IMR-90 (cell line): ENCODE measurements around the gene PPP1R3E. TPM values are rescaled to one million over a fixed set of nuclear protein-coding genes. Genes with fewer than 3 reads are reported as not detected.

ENCODE experiments used
- ATAC-seq: fragments of 200-7000 bp; cut with Tn5 transposase; 2 replicates; pipeline ENCODE4 v1.9.1; 2020; ENCODE audit warnings: low read depth, mild to moderate bottlenecking, moderate library complexity
- BruUV-seq: library from RNA; stranded (reverse); fragments of 400-500 nt; replicated peaks from 2 replicates; lab custom pipeline; 2021; lab: Mats Ljungman, UMichigan
- CTCF ChIA-PET: fragments of 300-600 bp; formaldehyde crosslinking; extraction: SDS; loops from one replicate; lab custom pipeline; 2021; ENCODE audit warnings: antibody characterized with exemption; lab: Yijun Ruan, JAX
- POLR2A ChIA-PET: fragments of 300-600 bp; sonication (Branson Sonifier 250); formaldehyde crosslinking; loops from one replicate; lab custom pipeline; 2022; ENCODE audit warnings: antibody characterized with exemption; ENCODE audit not compliant: unreplicated experiment; lab: Charles Lee
- DNase-seq: peaks from one replicate; pipeline ENCODE4 v3.0.0; 2013
- H2AFZ ChIP-seq: replicated peaks from 2 replicates; pipeline ENCODE3; 2013; ENCODE audit warnings: low read length, mild to moderate bottlenecking; ENCODE audit not compliant: poor library complexity
- H2AK5ac ChIP-seq: 2 replicates; pipeline ENCODE4 v1.6.1; 2013; ENCODE audit warnings: low read depth, low read length, inconsistent platforms
- H2AK9ac ChIP-seq: replicated peaks from 2 replicates; pipeline ENCODE3; 2013; ENCODE audit warnings: mild to moderate bottlenecking, low read depth, low read length, moderate library complexity; ENCODE audit not compliant: poor library complexity
- H2BK120ac ChIP-seq: 2 replicates; pipeline ENCODE4 v1.6.1; 2013; ENCODE audit warnings: low read depth, low read length, inconsistent platforms
- H2BK15ac ChIP-seq: 3 replicates; pipeline ENCODE4 v1.6.1; 2013; ENCODE audit warnings: low read depth, low read length, inconsistent platforms
- H2BK20ac ChIP-seq: 2 replicates; pipeline ENCODE4 v1.6.1; 2013; ENCODE audit warnings: low read depth, mild to moderate bottlenecking, inconsistent platforms, low read length, moderate library complexity
- H2BK5ac ChIP-seq: 2 replicates; pipeline ENCODE4 v1.6.1; 2013; ENCODE audit warnings: mild to moderate bottlenecking, low read depth, low read length, inconsistent platforms; ENCODE audit not compliant: poor library complexity, severe bottlenecking
- H3K14ac ChIP-seq: replicated peaks from 2 replicates; pipeline ENCODE4 v1.6.1; 2013; ENCODE audit warnings: low read depth, low read length, inconsistent platforms
- H3K18ac ChIP-seq: 2 replicates; pipeline ENCODE4 v1.6.1; 2013; ENCODE audit warnings: low read depth, low read length, control low read depth
- H3K23ac ChIP-seq: 2 replicates; pipeline ENCODE4 v1.6.1; 2013; ENCODE audit warnings: low read depth, low read length, inconsistent platforms
- H3K27ac ChIP-seq: 2 replicates; pipeline ENCODE4 v1.5.1; 2013; ENCODE audit warnings: mild to moderate bottlenecking, control low read depth, low read length; ENCODE audit not compliant: insufficient read depth
- H3K27me3 ChIP-seq: 2 replicates; pipeline ENCODE4 v1.6.1; 2013; ENCODE audit warnings: low read length; ENCODE audit not compliant: control insufficient read depth, insufficient read depth
- H3K36me3 ChIP-seq: 2 replicates; pipeline ENCODE4 v1.6.1; 2013; ENCODE audit warnings: low read length, mixed read lengths; ENCODE audit not compliant: control insufficient read depth, insufficient read depth
- H3K4ac ChIP-seq: 2 replicates; pipeline ENCODE4 v1.6.1; 2013; ENCODE audit warnings: low read depth, low read length, inconsistent platforms
- H3K4me1 ChIP-seq: 2 replicates; pipeline ENCODE4 v1.6.1; 2013; ENCODE audit warnings: low read length, mixed read lengths; ENCODE audit not compliant: control insufficient read depth, insufficient read depth
- H3K4me2 ChIP-seq: 2 replicates; pipeline ENCODE4 v1.6.1; 2013; ENCODE audit warnings: low read depth, mild to moderate bottlenecking, control low read depth, low read length, moderate library complexity
- H3K4me3 ChIP-seq: 2 replicates; pipeline ENCODE4 v1.5.1; 2013; ENCODE audit warnings: low read depth, mild to moderate bottlenecking, control low read depth, low read length, moderate library complexity; ENCODE audit not compliant: insufficient read depth
- H3K56ac ChIP-seq: 2 replicates; pipeline ENCODE4 v1.6.1; 2013; ENCODE audit warnings: low read length, inconsistent platforms; ENCODE audit not compliant: insufficient read depth; ENCODE audit errors: extremely low read depth
- H3K79me1 ChIP-seq, 2 experiments: 2 replicates each; pipeline ENCODE4 v1.6.1; 2013; ENCODE audit warnings: low read length in 2 of 2, inconsistent platforms in 1 of 2, low read depth in 1 of 2
- H3K9ac ChIP-seq: 2 replicates; pipeline ENCODE4 v1.6.1; 2013; ENCODE audit warnings: low read depth, low read length, control low read depth
- H3K9me1 ChIP-seq: 2 replicates; pipeline ENCODE4 v1.6.1; 2013; ENCODE audit warnings: low read length, inconsistent platforms; ENCODE audit not compliant: insufficient read depth
- H3K9me3 ChIP-seq: 2 replicates; pipeline ENCODE4 v1.6.1; 2013; ENCODE audit warnings: low read length; ENCODE audit not compliant: control insufficient read depth, insufficient read depth
- H4K20me1 ChIP-seq: 2 replicates; pipeline ENCODE4 v1.6.1; 2013; ENCODE audit warnings: low read length, inconsistent platforms; ENCODE audit not compliant: insufficient read depth
- H4K5ac ChIP-seq: 2 replicates; pipeline ENCODE4 v1.6.1; 2013; ENCODE audit warnings: mild to moderate bottlenecking, low read depth, low read length, control low read depth
- H4K8ac ChIP-seq, 2 experiments: 2 replicates each; pipeline ENCODE4 v1.6.1; 2013; ENCODE audit warnings: low read depth in 2 of 2, low read length in 2 of 2, control low read depth in 1 of 2, inconsistent platforms in 1 of 2
- H4K91ac ChIP-seq: 2 replicates; pipeline ENCODE4 v1.6.1; 2013; ENCODE audit warnings: low read depth, low read length, inconsistent platforms; ENCODE audit not compliant: insufficient read depth
- CEBPB ChIP-seq: IDR thresholded peaks from 2 replicates; pipeline ENCODE4 v1.6.1; 2012; ENCODE audit warnings: low read depth, low read length, improper control_type of control experiment
- MXI1 ChIP-seq: IDR thresholded peaks from 2 replicates; pipeline ENCODE4 v1.6.1; 2012; ENCODE audit warnings: low read depth, mild to moderate bottlenecking, low read length, moderate library complexity, borderline replicate concordance
- WGBS, 2 experiments: methylation state at CpG; one replicate each; pipeline versions ENCODE4 v1.1.5 to v1.1.7; 2013; ENCODE audit warnings: missing lambda C conversion rate in 2 of 2; ENCODE audit not compliant: insufficient read length in 1 of 2; ENCODE audit errors: extremely low coverage in 2 of 2; 5-methylcytosine and 5-hydroxymethylcytosine counted together
- dilution Hi-C: fragments of 300-500 bp; cut with HindIII; formaldehyde crosslinking; loops from one replicate; pipeline ENCODE4 v1.14.3; 2018; ENCODE audit warnings: low sequenced_read_pairs; ENCODE audit not compliant: unreplicated experiment
- in situ Hi-C: fragments of 300-500 bp; cut with MboI; formaldehyde crosslinking; loops from 3 replicates; pipeline ENCODE4 v1.14.3; 2019; ENCODE audit warnings: low sequenced_read_pairs, inconsistent platforms, mixed read lengths
- intact Hi-C: fragments of 100-400 bp; cut with micrococcal nuclease; formaldehyde crosslinking; loops from 2 replicates; pipeline ENCODE4 v1.10.0; 2022
- polyA plus RNA-seq, 3 experiments: library from polyadenylated mRNA; depleted of rRNA; stranded (reverse); fragments of >200 nt; gene quantifications; 2 replicates each; pipeline ENCODE4 v1.2.3, GENCODE V29; 2012; ENCODE audit warnings: low replicate concordance in 1 of 3
- total RNA-seq: library from RNA; depleted of rRNA; stranded (reverse); fragments of >200 nt; gene quantifications from 2 replicates; pipeline ENCODE4 v1.2.3, GENCODE V29; 2012

PPP1R3E gene
- total and polyA plus RNA-seq, 2 of the 4 experiments (the other 2 are of a cell fraction): 1.3 to 3.5 TPM

DNA sequence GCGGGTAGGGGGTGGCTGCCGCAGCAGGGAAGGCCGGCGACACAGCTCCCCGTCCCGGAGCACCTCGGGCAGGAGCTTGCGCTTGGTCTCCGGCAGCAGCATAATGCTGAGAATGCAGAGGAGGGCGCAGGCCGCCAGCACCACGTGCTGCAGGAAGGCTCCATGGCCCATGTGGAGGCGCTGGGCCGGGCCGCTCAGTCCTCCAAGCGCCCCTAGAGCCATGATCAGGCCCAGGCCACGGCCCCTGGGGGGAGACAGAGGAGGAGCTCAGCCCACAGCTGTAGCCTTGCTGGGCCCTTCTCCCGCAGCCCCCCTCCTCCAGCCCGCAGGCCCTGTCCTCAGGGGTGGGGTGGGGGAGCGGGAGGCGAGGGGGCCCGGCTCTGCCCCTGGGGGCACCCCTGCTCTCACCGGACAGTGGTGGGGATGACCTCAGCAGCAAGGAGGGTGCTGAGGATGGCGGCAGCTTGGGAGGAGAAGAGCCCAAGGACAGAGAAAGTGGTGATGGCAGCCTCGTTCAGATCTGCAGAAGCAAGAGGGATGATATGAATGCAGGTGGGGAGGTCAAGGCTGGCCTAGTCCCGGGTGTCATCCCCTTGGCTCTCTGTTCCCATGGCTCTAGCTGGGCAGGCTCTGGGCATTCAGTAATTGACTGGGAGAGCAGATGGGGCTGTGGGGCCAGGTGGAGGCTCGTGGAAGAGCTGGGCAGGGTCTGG, 44.2 kb upstream of the PPP1R3E start:
- no peak for ATAC-seq
- H3K27ac ChIP-seq: no peak overlapping the region
- H3K4me2 ChIP-seq: no peak overlapping the region
- intact Hi-C loops: no loop called here
- no peak overlapping the region for H3K14ac ChIP-seq
- H3K9ac ChIP-seq: no peak overlapping the region
- peaks cover 10% of the 10 kb centered on the region for H3K36me3 ChIP-seq
- H4K20me1 ChIP-seq: no peaks in the 10 kb centered on the region; the same call in 1 of the 2 replicates
- no peak overlapping the region for H2BK20ac ChIP-seq
- H3K79me1 ChIP-seq: peaks cover 0 to 3% of the 10 kb centered on the region in 2 experiments; a peak in 3 of 4 replicates
- H2BK120ac ChIP-seq: no peak overlapping the region
- H4K5ac ChIP-seq: no peak overlapping the region
- no peak overlapping the region for H3K4ac ChIP-seq
- ChIA-PET POLR2A (interaction anchor here (0.5 kb wide), 1 partner anchor 21 kb away, joined by 4 read pairs; no protein-coding TSS in a partner anchor), CTCF (no interaction called here)
- H4K8ac ChIP-seq: no peak overlapping the region
- H3K23ac ChIP-seq: no peak overlapping the region
- no peak overlapping the region for H4K91ac ChIP-seq
- no peak for DNase-seq
- H2AFZ ChIP-seq: no peak overlapping the region
- H2AK9ac ChIP-seq: no peak overlapping the region
- H3K4me3 ChIP-seq: no peak overlapping the region
- in situ Hi-C loops: no loop called here
- dilution Hi-C loops: no loop called here
- H3K27me3 ChIP-seq: peaks cover 2% of the 10 kb centered on the region; the same call in 1 of the 2 replicates
- peaks cover 3% of the 10 kb centered on the region; the same call in 1 of the 2 replicates for H3K4me1 ChIP-seq
- TF ChIP-seq CEBPB (no peak), MXI1 (no peak)
- BruUV-seq: no TSS peak
- no peak overlapping the region for H2BK15ac ChIP-seq
- no peak overlapping the region for H3K56ac ChIP-seq
- H2AK5ac ChIP-seq: no peak overlapping the region
- no peaks in the 10 kb centered on the region for H3K9me1 ChIP-seq
- no peak overlapping the region for H3K18ac ChIP-seq
- no peak overlapping the region for H2BK5ac ChIP-seq
- no peaks in the 10 kb centered on the region for H3K9me3 ChIP-seq
- 85% methylated on average over 13 of the region's 27 CpGs; no CpG with 5 or more reads in 1 of the 2 experiments for WGBS, 2 experiments
